ENCODE data around the gene RASAL3.

- TF ChIP-seq POLR2AphosphoS5 (IDR thresholded peaks at IDR 0.05; ENCODE audit: low read depth, low read length): no peak
- no peak for TF ChIP-seq CTCF (IDR thresholded peaks at IDR 0.05; ENCODE audit: control extremely low read depth in 1 of 3, insufficient read depth in 1 of 3, low read depth in 1 of 3, low read length in 3 of 3)
- TF ChIP-seq EZH2 (IDR thresholded peaks at IDR 0.05; ENCODE audit: low read depth, low read length, severe bottlenecking): no peak
- no peak for TF ChIP-seq RFX5 (IDR thresholded peaks at IDR 0.05; ENCODE audit: borderline replicate concordance, low read depth, low read length)
- no peak for TF ChIP-seq POLR2A (IDR thresholded peaks at IDR 0.05; ENCODE audit: control extremely low read depth in 1 of 2, low read depth in 2 of 2, low read length in 2 of 2)
- TF ChIP-seq CBX5 (IDR thresholded peaks at IDR 0.05; ENCODE audit: low read depth, low read length): no peak
- TF ChIP-seq SP1 (IDR thresholded peaks at IDR 0.05; ENCODE audit: low read depth, low read length): peak; percentile 75
- TF ChIP-seq ZNF274 (IDR thresholded peaks at IDR 0.05; ENCODE audit: borderline replicate concordance, extremely low read depth, low read length): no peak
These were observed 15.3 kb downstream of the RASAL3 start for GRCh38 chr19:15448778-15449619.

Measured in H1 (cell line).